ENCODE data around the gene ASF1A.

DNA sequence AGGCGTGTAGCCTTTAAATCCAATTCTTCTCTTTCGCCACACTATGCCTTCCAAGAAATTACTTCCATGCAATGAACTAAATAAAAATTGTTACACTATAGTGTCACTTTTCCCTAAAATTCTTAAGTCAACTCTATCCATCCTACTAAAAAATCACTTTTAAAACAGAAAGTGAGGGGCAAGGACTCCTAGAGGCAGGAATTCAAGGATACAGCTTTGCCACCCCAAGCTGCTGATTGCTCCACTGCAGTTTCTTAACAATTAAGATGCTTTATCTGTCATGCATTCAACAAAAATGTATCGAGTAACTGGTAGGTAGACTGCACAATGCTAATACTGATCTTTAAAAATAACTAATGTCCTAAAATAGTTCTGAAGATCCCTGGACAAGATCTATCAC lies 36.7 kb downstream of the ASF1A start:
- TF ChIP-seq CTCF (IDR thresholded peaks at IDR 0.05) (no peak), POLR2A (IDR thresholded peaks at IDR 0.05) (no peak)
